BJ (cell line): Measurements from ENCODE around the gene PROX1. TPM values are rescaled to one million over a fixed set of nuclear protein-coding genes. Genes with fewer than 3 reads are reported as not detected.

ENCODE experiments used
- CTCF ChIA-PET: fragments of 350-600 bp; formaldehyde crosslinking; extraction: SDS; loops from one replicate; lab custom pipeline; 2021; ENCODE audit warnings: antibody characterized with exemption, inconsistent platforms; lab: Yijun Ruan, JAX
- POLR2A ChIA-PET: fragments of 300-600 bp; sonication (Branson Sonifier 250); formaldehyde crosslinking; extraction: SDS; loops from one replicate; lab custom pipeline; 2021; ENCODE audit warnings: antibody characterized with exemption; lab: Charles Lee
- DNase-seq: peaks from one replicate; pipeline ENCODE4 v3.0.0-alpha.2; 2011; ENCODE audit warnings: low read depth
- H3K27me3 ChIP-seq: 2 replicates; pipeline ENCODE4 v1.6.0; 2011; ENCODE audit warnings: low read length; ENCODE audit not compliant: control insufficient read depth, insufficient read depth
- H3K36me3 ChIP-seq: 2 replicates; pipeline ENCODE4 v1.5.1; 2011; ENCODE audit warnings: low read length; ENCODE audit not compliant: control insufficient read depth, insufficient read depth
- H3K4me3 ChIP-seq: 2 replicates; pipeline ENCODE4 v1.5.1; 2011; ENCODE audit warnings: low read depth, mild to moderate bottlenecking, control low read depth, low read length
- polyA plus RNA-seq: library from polyadenylated mRNA; depleted of rRNA; stranded (reverse); fragments of >200 nt; gene quantifications from 2 replicates; pipeline ENCODE4 v1.2.3, GENCODE V29; 2011
- TF ChIP-seq, protein P1 (sequence below): IDR thresholded peaks from 2 replicates; pipeline ENCODE4 v1.5.1; 2011; ENCODE audit warnings: low read depth, mild to moderate bottlenecking, control low read depth, inconsistent platforms, low read length, moderate library complexity; ENCODE audit not compliant: insufficient read depth

Gene PROX1
- polyA plus RNA-seq, 1 experiment = 0.11 TPM

DNA sequence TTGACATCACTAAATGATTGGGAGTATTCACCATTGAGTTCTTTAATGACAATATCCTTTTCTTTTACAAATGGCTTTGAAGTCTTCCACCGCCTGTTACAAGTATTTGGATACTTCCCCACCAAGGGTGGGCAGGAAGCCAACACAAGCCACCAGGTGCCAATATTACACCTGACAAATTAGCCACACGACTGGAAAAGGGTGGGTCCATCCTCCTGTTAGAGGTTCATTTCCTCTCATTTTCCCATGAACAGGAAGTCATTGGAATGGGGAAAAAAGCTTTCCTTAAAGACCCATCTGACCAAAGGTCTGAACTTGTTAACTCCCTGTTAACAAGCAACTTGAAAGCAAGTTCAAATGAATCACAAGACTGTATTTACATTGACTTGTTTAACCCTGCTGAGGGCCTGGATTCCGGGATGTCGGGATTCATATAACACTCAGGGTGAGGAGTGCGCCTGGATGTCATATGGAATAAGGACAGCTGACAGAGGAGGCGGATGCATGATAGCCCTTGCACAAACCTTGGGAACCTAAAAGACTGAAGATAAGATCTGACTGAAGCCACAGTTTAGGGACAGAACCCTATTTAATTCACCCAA, 40.5 kb upstream of the PROX1 start:
- no peak overlapping the region for H3K4me3 ChIP-seq
- ChIA-PET CTCF (no interaction called here), POLR2A (no interaction called here)
- DNase-seq = no peak
- no peaks in the 10 kb centered on the region for H3K27me3 ChIP-seq
- TF ChIP-seq, protein P1, sequence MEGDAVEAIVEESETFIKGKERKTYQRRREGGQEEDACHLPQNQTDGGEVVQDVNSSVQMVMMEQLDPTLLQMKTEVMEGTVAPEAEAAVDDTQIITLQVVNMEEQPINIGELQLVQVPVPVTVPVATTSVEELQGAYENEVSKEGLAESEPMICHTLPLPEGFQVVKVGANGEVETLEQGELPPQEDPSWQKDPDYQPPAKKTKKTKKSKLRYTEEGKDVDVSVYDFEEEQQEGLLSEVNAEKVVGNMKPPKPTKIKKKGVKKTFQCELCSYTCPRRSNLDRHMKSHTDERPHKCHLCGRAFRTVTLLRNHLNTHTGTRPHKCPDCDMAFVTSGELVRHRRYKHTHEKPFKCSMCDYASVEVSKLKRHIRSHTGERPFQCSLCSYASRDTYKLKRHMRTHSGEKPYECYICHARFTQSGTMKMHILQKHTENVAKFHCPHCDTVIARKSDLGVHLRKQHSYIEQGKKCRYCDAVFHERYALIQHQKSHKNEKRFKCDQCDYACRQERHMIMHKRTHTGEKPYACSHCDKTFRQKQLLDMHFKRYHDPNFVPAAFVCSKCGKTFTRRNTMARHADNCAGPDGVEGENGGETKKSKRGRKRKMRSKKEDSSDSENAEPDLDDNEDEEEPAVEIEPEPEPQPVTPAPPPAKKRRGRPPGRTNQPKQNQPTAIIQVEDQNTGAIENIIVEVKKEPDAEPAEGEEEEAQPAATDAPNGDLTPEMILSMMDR = no peak
- H3K36me3 ChIP-seq = no peaks in the 10 kb centered on the region

DNA sequence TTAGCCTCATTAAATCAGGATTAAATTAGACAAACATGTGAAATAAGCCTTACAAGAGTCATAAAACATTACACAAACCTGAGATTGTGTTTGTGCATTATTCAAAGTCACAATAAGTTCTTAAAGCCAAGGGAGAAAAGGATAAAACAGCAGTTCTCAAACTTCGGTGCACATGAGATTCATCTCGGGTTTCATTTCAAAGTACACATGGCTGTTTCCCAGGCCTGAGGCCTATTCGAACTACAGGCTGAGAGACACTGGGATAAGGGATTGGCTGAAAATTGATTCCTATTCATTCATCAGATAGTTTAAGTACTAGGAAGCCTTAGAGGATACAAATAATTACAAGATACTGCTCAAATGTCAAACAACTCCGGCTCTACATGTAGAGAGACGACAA, 35.9 kb upstream of the PROX1 start:
- TF ChIP-seq, protein P1 = no peak

GRCh38 chr1:213953806-213954205, 34.0 kb upstream of the PROX1 start:
- Histone ChIP-seq H3K27me3 (no peaks in the 10 kb centered on the region), H3K4me3 (no peak overlapping the region), H3K36me3 (no peaks in the 10 kb centered on the region)
- TF ChIP-seq, protein P1 = no peak
- DNase-seq = no peak
- ChIA-PET POLR2A (no interaction called here), CTCF (no interaction called here)

More for the DNA sequence above, 35.9 kb upstream of the PROX1 start:
- H3K36me3 ChIP-seq = no peaks in the 10 kb centered on the region
- H3K4me3 ChIP-seq = no peak overlapping the region
- CTCF ChIA-PET = no interaction called here
- DNase-seq = no peak
- H3K27me3 ChIP-seq = no peaks in the 10 kb centered on the region
- POLR2A ChIA-PET = no interaction called here

- CTCF ChIA-PET = no interaction called here
- Histone ChIP-seq H3K27me3 (no peaks in the 10 kb centered on the region), H3K36me3 (no peaks in the 10 kb centered on the region), H3K4me3 (no peak overlapping the region)
- TF ChIP-seq, protein P1 = no peak
- no peak for DNase-seq
- POLR2A ChIA-PET = no interaction called here
These were observed 31.4 kb upstream of the PROX1 start for GRCh38 chr1:213956295-213956770.

- TF ChIP-seq, protein P1 = no peak
- Histone ChIP-seq H3K36me3 (no peaks in the 10 kb centered on the region), H3K4me3 (no peak overlapping the region), H3K27me3 (no peaks in the 10 kb centered on the region)
- POLR2A ChIA-PET = no interaction called here
- no peak for DNase-seq
- CTCF ChIA-PET = no interaction called here
These were observed 29.4 kb upstream of the PROX1 start for GRCh38 chr1:213958346-213958745.
